HG02623 (cell line): ENCODE data around the gene ACP7.
"Not testable (repeated sequence)": the region's sequence is repeated elsewhere in the genome, so short reads cannot be mapped to it uniquely, and the experiment has no call there.

Experiments
- ATAC-seq: cut with Tn5 transposase; IDR thresholded peaks from one replicate; pipeline ENCODE4 v1.9.1; 2021; ENCODE audit warnings: moderate library complexity; ENCODE audit not compliant: unreplicated experiment

ACP7 gene

DNA sequence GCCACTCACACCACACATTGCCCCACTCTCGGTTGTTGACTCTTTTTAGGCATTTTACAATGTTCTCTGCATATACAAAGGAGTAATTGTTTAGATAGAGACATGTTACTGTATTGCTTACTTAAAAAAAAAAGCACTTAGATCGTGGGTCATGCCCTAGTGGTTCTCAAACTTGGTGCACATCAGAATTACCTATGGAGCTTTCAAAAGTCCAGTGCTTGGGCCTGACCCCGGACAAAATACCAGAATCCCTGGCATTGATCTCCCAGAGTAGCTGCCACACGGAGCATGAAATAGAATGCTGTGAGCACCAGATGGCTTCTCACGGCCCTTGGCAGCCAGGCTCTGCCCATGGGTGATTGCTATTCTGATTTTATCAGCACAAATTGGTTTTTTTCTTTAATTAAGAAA is 20.0 kb downstream of the ACP7 start:
- no peak for ATAC-seq

DNA sequence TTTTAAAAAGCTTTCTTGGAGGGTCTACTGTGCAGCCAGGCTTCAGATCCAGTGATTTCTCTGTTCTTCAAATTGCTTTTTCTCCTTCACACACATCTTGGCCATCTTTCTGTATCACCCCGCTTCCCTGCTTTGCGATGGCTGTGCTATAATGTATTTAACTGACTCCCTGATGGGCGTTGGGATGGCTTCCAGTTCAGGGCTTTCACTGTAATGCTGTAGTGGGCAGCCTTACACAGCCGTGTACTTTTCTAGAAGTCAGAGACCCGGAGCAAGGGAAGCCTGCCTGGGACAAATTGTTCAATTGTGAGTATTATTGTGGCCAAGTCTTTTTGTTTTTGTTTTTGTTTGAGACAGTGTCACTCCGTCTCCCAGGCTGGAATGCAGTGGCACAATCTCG is 22.0 kb downstream of the ACP7 start:
- ATAC-seq: no peak

DNA sequence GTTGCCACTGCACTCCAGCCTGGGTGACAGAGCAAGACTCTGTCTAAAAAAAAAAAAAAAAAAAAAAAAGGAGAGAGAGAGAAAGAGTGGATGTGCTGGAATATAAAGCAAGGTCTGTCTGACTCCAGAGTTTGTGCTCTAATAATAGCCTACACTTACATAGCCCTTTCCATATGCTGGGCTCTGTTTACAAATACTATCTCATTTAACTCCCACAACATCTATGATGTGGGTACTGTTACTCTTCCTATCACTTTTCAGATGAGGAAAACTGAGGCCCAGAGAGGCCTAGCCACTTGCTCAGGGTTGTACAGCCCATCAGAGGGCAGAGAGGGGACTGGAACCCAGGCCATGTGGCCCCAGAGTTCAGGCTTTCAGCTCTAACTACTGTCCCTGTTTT is 25.5 kb downstream of the ACP7 start:
- no peak for ATAC-seq

- no peak for ATAC-seq
Measured at GRCh38 chr19:39110263-39110967, 26.2 kb downstream of the ACP7 start.

DNA sequence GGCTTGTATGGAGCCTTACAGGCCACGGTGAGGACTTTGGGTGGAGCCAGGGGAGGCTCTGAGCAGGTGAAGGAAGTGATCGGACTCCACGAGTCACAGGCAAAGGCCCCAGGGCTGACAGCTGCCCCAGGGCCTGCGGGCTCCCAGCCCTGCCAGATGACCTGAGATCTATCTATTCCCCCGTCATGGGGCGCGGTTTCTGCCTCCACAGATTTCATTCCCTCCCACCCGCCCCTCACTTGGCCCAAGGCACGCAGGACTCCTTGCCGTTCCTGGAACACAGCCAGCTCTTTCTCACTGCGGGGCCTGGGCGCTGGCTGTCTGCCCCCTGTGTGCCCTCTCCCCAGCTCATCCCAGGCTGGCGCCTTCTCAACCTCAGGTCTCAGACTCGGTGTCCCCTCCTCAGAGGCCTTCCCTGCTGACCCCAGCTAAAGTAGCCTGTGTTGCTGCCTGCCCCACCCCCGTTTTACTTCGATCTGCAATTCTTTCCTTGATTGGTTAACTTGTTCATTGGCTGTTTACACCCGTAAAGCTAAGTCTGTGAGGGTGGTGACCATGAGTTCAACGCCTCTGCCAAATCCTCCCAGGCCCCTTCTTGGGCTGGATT is 27.5 kb downstream of the ACP7 start:
- no peak for ATAC-seq

DNA sequence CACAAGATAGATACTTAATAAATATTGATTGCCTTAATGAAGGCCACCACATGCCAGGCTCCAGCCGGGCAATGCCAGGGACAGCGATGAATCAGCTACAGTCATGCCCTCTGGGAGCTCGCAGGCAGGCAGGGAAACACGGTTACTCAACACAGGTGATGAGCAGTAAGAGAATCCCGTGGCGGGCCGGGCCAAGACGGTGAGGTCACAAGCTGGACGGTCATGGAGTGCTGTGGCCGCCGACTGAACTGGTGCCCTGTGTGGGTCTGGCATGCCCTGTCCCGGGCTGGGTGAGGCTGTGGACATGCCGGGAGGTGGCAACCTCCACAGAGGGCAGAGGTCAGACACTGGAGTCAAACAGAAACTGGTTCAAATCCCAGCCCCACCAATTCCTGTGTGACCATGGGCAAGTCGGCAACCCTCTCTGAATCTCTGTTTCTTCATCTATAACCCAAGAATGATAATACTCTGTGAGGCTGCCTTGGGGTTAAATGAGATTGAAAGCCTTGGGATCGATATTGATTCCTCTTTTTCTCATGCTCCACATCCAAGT is 28.2 kb downstream of the ACP7 start:
- no peak for ATAC-seq

DNA sequence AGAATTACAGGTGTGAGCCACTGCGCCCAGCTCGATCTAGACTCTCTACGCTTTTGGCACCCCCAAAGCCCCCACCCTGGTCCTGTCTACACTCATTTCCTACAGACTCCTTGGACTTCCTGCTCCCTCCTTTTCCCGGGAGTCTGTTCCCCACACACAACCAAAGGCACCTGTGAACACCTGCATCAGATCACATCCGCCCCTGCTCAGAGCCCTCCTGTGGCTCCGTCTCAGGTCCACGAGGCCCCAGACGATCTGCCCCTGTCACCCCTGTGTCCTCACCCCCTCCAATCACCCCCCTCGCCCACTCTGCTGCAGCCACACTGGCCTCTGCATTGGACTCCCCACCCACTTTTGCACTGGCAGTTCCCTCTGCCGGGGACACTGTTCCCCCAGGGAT is 29.0 kb downstream of the ACP7 start:
- ATAC-seq: no peak

DNA sequence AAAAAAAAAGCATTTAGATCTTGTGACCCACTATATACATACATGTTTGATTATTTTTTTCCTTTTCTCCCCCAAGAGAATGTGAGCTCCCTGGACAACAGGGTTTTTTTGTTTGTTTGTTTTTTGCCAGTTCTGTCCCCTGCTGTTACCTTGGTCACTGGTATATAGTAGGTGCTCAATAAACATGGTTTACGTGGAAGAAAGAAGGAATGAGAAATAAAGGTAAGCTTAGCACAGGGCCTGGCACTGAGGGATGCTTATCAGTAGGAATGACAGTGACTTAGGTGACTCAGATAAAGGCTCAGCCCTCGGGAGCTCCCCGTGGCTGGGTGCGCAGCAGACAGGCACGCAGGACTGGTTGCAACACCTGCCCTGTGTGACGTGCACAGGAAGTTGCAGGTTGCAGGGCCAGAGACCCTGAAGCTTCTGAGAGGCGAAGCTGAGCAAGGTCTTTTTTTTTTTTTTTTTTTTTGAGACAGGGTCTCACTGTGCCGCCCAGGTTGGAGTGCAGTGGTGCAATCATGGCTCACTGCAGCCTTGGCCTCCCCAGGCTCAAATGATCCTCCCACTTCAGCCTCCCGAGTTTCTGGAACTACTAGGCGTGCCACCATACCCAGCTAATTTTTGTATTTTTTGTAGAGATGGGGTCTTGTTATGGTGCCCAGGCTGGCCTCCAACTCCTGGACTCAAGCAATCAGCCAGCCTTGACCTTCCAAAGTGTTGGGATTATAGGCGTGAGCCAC is 31.1 kb downstream of the ACP7 start:
- ATAC-seq: no peak

- not testable (repeated sequence) for ATAC-seq
Measured at GRCh38 chr19:39117023-39117422, 32.9 kb downstream of the ACP7 start.

DNA sequence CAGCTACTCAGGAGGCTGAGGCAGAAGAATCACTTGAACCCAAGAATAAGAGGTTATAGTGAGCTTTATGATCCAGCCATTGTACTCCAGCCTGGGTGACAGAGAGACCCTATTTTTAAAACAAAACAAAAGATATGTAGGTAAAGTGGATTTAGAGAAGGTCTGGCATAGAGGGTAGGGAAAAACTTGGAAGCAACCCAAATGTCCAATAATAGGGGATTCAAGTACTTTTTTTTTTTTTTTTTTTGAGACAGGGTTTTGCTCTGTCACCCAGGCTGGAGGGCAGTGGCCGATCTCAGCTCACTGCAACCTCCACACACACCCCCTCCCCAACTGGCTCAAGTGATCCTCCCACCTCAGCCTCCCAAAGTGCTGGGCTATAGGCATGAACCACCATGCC is 35.7 kb downstream of the ACP7 start:
- no peak for ATAC-seq

- ATAC-seq: no peak
Measured at GRCh38 chr19:39122934-39123731, 39.0 kb downstream of the ACP7 start.

GRCh38 chr19:39124136-39124764 is 40.1 kb downstream of the ACP7 start:
- ATAC-seq: no peak

DNA sequence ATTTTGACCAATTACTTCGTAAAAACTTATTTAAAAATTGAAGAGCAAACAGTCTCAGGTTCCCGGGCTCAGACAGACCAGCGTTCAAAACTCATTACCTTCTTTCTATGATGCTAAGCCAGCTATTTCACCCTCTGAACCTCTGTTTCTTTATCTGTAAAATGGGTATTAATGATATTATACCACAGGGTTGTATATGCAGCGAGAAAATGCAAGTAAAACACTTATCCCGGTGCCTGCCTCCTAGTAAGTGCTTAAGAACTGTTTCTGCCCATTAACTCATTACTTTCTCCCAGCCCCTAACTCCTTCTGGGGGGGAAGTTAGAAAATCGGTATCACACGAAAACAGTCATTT is 41.0 kb downstream of the ACP7 start:
- no peak for ATAC-seq

GRCh38 chr19:39125554-39126311 is 41.6 kb downstream of the ACP7 start, which contains the start of gene PAK4:
TSS of gene PAK4 (plus strand) at chr19:39125786. CDS start at chr19:39169554, 43,768 bp downstream.
- ATAC-seq: peak; percentile 91

DNA sequence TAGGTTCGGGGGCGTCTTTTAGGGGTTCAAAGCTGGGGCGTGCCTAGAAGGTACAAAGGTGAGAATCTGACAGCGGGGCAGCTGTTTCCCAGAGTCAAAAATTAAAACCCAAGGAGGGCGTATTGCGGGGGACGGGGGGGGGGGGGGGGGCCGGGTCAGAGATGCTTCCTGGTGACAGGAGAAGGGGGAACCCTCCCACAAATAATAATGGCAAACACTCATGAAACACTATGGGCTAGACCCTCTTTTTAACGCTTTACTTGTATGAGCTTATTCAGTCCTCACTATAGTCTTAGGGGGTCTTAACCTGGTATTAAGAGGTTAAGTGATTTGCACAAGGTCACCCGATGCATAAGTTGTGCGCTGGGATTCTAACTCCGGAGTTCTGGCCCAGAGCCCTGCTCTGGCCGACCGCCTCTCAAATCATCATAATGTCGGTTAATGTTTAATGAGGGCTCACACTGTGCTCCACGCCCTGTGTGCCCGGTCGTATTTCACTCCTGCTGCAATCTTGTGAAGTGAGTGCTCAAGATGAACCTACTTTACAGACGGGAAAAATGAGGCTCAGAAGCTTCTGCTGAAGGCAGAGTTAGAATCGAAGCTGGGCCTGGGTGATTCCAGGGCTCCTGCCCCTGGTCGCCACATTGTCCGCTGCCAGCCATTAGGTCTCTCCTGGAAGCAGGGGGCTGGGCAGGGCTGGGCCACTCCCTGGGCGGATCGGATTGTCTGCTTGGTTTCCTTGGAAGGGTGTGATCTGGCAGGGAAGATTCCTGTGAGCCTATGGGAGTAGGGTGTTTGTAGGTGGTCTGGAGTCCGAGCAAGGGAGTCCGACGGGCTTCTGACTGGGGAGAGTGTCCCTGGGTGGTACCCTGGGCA is 42.4 kb downstream of the ACP7 start:
- no peak for ATAC-seq

- no peak for ATAC-seq
Measured at GRCh38 chr19:39127812-39128515, 43.8 kb downstream of the ACP7 start.

DNA sequence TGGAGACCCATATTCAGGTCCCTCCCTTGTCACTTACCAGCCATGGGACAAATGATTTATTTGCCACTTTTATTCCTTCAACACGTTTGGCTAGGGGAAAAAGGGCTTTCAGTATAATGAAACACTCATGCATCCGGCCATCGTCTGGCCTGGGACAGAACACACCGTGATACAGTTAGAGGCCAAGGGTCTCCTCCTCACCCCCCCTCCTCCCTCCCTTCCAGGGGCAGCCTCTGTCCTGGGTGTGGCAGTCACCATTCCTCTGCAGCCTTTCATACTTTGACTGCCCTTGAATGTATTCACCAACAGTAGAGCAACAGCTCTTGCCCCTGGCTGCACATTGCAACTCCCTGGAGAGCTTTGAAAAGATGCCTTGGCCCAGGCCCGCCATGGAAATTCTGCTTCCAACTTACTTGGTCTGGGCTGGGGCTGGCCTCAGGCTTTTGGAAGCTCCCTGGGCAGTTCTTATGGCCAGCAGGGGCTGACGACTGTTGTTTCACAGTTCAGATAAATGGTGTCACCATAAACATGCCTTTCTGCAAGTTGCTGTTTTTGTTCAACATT is 44.4 kb downstream of the ACP7 start:
- ATAC-seq: no peak

- ATAC-seq: no peak
Measured at GRCh38 chr19:39129116-39129515, 44.9 kb downstream of the ACP7 start.
